ENCODE data around the gene CX3CR1.
"Not testable (repeated sequence)": the region's sequence is repeated elsewhere in the genome, so short reads cannot be mapped to it uniquely, and the experiment has no call there.

Gene CX3CR1

DNA sequence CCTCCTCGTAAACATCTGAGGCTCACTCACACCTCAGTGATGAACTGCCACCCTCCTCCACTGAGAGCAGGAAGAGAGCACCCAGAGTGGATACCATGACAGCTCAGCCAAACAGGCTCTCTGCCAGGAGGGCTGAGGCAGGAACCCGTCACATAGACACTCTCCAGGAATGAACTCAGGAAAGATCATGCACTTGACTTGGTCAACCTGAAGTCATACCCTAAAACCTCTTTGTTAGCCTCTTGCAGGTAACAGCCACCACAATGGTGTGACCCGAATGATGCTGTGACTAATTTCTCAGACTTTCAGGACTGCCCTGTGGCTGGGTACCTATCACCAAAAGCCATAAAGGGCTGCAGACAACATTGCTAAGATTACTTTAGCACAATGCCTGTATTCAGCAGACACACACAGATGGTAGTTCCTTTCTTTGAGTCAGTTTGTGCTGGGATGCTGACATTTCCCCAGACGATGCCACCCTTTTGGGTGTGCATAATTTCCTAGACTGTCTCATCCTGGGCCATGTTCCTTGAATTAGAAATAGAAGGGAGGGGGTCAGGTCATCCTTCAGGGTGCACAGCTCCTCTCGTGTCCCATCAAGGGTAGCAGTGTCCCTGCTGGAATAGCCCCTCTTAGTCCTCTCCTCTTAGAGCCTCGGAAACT, 30.3 kb downstream of the CX3CR1 start:
- no peak overlapping the region for H3K4me3 Mint-ChIP-seq
- no peaks in the 10 kb centered on the region for H3K4me1 Mint-ChIP-seq
- DNase-seq: no peak
- no peaks in the 10 kb centered on the region for H3K9me3 Mint-ChIP-seq
- CTCF ChIA-PET: interaction anchor here (1.0 to 1.7 kb wide), 2 partner anchors 42 to 59 kb away, joined by 4 to 5 read pairs; no protein-coding TSS in a partner anchor
- peaks cover 54% of the 10 kb centered on the region for H3K27me3 Mint-ChIP-seq
- H3K27ac Mint-ChIP-seq: no peak overlapping the region
- no peaks in the 10 kb centered on the region for H3K36me3 Mint-ChIP-seq

DNA sequence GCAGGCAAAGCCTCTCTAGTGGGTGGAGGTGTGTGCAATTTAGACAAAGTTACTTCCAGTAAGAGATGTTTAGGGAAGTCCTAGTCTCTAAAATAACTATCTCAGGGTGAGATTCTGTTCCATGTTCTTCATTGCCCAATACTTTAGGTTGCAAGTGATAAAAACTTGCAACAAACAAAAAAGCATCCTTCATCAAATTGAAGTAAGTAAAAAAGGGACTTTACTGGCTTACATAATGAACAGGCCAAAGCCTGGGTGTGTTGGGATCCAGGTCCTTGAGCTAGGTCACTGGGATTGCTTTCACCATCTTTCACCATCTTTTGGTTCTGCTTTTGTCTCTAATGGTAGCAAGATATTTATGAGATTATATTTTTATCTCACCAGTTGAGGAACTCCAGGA, 38.3 kb downstream of the CX3CR1 start:
- no peaks in the 10 kb centered on the region for H3K36me3 Mint-ChIP-seq
- no peak overlapping the region for H3K4me3 Mint-ChIP-seq
- peaks cover 51% of the 10 kb centered on the region for H3K27me3 Mint-ChIP-seq
- H3K4me1 Mint-ChIP-seq: no peaks in the 10 kb centered on the region
- no peak overlapping the region for H3K27ac Mint-ChIP-seq
- CTCF ChIA-PET: no interaction called here
- no peak for DNase-seq
- H3K9me3 Mint-ChIP-seq: no peaks in the 10 kb centered on the region

DNA sequence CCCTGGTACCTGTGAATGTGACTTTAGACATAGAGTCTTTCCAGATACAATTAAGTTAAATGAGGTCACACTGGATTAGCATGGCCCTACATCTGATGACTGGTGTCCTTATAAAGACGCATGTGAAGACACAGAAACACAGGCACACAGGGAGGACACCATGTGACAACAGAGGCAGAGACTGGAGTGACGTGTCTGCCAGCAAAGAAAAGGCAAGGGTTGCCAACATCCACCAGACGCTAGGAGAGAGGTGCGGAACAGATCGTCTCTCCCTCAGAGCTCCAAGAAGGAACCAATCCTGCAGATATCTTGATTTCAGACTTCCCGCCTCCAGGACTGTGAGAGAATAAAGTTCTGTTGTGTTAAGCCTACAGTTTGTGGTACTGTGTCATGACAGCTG, 42.8 kb downstream of the CX3CR1 start:
- CTCF ChIA-PET: no interaction called here
- DNase-seq: no peak
- H3K4me1 Mint-ChIP-seq: peaks cover 30% of the 10 kb centered on the region
- no peak overlapping the region for H3K27ac Mint-ChIP-seq
- H3K36me3 Mint-ChIP-seq: no peaks in the 10 kb centered on the region
- H3K27me3 Mint-ChIP-seq: peaks cover 68% of the 10 kb centered on the region
- H3K4me3 Mint-ChIP-seq: no peak overlapping the region
- no peaks in the 10 kb centered on the region for H3K9me3 Mint-ChIP-seq

DNA sequence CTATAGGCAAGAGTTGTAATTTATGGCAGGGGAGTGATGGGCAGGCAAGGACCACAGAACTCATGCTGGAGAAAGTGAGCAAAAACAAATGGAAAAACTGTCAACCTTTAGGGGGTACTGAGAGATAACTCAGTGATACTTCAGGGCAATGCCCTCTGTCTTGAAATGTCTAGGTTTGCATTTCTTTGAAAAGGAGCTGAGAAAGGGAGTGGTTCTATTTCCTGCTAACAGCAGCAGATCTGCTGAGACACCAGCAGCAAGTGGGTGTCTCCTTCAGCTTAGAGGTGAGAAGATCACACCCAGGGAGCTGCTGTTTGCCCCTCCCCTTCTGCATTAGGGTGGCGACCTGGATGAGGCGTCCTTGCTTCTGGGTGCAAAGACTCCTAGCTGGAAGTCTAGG, 45.2 kb downstream of the CX3CR1 start:
- peaks cover 76% of the 10 kb centered on the region for H3K27me3 Mint-ChIP-seq
- peaks cover 32% of the 10 kb centered on the region for H3K4me1 Mint-ChIP-seq
- CTCF ChIA-PET: interaction anchor here (0.6 to 2.9 kb wide), 6 partner anchors 10 to 53 kb away, joined by 3 to 12 read pairs (median 3); no protein-coding TSS in a partner anchor
- DNase-seq: peak; percentile 60
- H3K9me3 Mint-ChIP-seq: no peaks in the 10 kb centered on the region
- peak overlapping the region; percentile 80 for H3K27ac Mint-ChIP-seq
- H3K36me3 Mint-ChIP-seq: peaks cover 3% of the 10 kb centered on the region
- H3K4me3 Mint-ChIP-seq: peak overlapping the region; percentile 43

DNA sequence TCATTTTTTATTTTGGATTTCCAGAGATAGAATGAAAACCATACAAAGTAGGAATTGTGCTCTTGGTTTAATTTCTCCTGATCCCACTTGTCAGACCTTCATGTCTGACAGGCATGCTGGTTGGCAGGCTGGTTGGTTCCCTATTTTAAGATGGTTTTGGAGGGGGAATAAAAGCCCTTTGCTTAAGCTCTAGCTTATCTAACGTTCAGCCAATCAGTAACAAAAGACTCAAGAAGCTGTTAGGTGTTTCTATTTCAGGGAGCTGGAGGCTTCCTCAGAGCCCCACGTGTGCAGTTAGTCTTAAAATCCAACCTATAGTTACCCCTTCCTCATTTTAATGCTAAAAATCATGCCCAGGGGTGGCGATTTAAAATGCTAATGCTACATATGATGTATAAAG, 47.0 kb downstream of the CX3CR1 start:
- peaks cover 32% of the 10 kb centered on the region for H3K4me1 Mint-ChIP-seq
- no peak overlapping the region for H3K4me3 Mint-ChIP-seq
- no peaks in the 10 kb centered on the region for H3K9me3 Mint-ChIP-seq
- CTCF ChIA-PET: interaction anchor here (0.9 to 2.9 kb wide), 2 partner anchors 25 to 55 kb away, joined by 3 to 12 read pairs; no protein-coding TSS in a partner anchor
- no peak for DNase-seq
- peaks cover 3% of the 10 kb centered on the region for H3K36me3 Mint-ChIP-seq
- peaks cover 67% of the 10 kb centered on the region for H3K27me3 Mint-ChIP-seq
- no peak overlapping the region for H3K27ac Mint-ChIP-seq

DNA sequence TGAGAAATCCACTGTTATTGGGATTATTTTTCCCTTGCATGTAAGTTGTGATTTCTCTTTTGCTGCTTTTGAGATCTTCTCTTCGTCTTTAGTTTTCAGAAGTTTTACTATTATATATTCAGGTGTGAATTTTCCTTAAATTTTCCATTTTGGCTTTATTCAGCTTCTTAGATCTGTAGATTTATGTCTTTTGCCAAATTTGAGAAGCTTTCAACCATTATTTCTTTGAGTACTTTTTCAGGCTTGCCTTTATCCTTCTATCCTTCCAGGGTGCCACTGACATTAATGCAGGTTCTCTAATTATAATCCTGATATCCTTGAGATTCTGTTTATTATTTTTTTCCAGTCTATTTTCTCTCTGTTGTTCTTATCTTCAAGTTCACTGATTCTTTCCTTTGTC, 49.4 kb downstream of the CX3CR1 start:
- Mint-ChIP-seq H3K36me3 (peaks cover 3% of the 10 kb centered on the region), H3K27me3 (peaks cover 54% of the 10 kb centered on the region), H3K4me1 (peaks cover 32% of the 10 kb centered on the region), H3K27ac (no peak overlapping the region), H3K9me3 (no peaks in the 10 kb centered on the region), H3K4me3 (no peak overlapping the region)
- CTCF ChIA-PET: interaction anchor here (0.6 kb wide), 1 partner anchor 10 kb away, joined by 3 read pairs; no protein-coding TSS in a partner anchor
- DNase-seq: no peak

DNA sequence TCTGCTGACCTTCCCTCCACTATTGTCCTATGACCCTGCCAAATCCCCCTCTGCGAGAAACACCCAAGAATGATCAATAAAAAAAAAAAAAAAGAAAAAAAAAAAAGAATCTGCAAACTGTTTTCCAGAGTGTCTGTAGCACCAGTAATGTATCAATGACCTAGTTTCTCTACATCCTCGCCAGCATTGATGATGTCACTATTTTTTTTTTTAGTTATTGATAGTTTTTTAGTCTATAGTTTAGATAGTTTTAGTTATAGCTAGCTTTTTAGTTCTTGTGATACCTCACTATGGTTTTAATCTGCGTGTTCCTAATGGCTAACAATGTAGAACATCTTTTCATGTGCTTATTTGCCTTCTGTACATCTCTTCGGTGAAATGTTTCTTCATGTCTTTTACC, 51.3 kb downstream of the CX3CR1 start:
- H3K9me3 Mint-ChIP-seq: no peaks in the 10 kb centered on the region
- no peak for DNase-seq
- H3K4me3 Mint-ChIP-seq: no peak overlapping the region
- peaks cover 56% of the 10 kb centered on the region for H3K27me3 Mint-ChIP-seq
- peaks cover 14% of the 10 kb centered on the region for H3K4me1 Mint-ChIP-seq
- H3K27ac Mint-ChIP-seq: no peak overlapping the region
- peaks cover 3% of the 10 kb centered on the region for H3K36me3 Mint-ChIP-seq
- CTCF ChIA-PET: interaction anchor here (1.2 kb wide), 1 partner anchor 64 kb away, joined by 3 read pairs; no protein-coding TSS in a partner anchor

DNA sequence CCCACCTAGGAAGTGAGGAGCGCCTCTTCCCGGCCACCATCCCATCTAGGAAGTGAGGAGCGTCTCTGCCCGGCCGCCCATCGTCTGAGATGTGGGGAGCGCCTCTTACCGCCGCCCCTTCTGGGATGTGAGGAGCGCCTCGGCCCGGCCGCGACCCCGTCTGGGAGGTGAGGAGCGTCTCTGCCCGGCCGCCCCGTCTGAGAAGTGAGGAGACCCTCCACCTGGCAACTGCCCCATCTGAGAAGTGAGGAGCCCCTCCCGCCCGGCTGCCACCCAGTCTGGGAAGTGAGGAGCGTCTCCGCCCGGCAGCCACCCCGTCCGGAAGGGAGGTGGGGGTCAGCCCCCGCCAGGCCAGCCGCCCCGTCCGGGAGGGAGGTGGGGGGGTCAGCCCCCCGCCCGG, 52.2 kb downstream of the CX3CR1 start:
- H3K27ac Mint-ChIP-seq, DNase-seq, H3K4me3 Mint-ChIP-seq, H3K36me3 Mint-ChIP-seq, CTCF ChIA-PET, H3K9me3 Mint-ChIP-seq, H3K4me1 Mint-ChIP-seq: not testable (repeated sequence)
- peaks cover 50% of the 10 kb centered on the region for H3K27me3 Mint-ChIP-seq

DNA sequence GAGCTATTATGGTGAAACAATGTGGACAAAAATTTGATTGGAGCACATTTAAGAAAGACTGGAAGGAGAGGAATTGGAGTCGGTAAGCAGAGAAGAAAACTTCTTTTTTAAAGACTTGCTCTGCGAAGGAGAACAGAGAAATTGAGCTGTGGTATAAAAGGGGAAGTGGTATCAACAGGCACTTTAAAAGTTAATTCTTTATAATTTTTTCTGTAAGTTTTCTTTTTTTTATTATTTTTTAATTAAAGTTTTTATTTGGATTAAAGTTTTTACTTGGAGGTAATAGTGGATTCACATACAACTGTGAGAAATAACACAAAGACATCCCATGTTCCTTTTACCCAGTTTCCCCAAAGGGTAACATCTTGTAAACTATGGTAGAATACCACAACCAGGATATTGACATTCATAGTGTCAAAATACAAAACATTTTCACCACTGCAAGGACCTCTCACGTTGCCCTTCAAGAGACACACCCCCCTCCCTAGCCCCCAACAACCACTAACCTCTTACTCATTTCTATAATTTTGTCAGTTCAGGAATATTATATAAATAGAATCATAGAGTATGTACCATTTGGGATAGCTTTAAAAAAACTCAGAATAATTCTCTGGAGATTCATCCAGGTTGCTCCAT, 53.6 kb downstream of the CX3CR1 start:
- Mint-ChIP-seq H3K9me3 (no peaks in the 10 kb centered on the region), H3K27me3 (peaks cover 37% of the 10 kb centered on the region), H3K36me3 (peaks cover 3% of the 10 kb centered on the region), H3K4me3 (no peak overlapping the region), H3K4me1 (peaks cover 7% of the 10 kb centered on the region), H3K27ac (no peak overlapping the region)
- CTCF ChIA-PET: no interaction called here
- DNase-seq: no peak

DNA sequence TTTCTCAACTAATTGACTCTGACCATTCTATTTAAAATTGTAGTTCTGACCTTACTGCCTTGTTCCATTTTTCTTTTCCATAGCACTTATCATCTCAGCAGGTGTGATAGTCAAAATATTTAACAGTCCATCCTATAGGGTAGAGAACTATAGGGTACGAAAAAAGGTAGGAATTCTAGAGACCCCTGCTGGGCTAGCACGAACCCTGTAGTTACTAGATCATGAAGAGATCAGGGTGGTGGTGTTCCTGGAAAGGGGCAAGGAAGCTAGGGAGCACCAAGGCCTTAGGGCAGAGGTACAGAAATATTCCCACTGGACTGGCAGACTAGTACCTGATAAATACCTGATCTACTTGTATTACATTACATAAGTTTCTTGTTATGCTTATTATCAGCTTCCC, 55.5 kb downstream of the CX3CR1 start:
- CTCF ChIA-PET: interaction anchor here (1.3 kb wide), 1 partner anchor 24 kb away, joined by 3 read pairs; no protein-coding TSS in a partner anchor

DNA sequence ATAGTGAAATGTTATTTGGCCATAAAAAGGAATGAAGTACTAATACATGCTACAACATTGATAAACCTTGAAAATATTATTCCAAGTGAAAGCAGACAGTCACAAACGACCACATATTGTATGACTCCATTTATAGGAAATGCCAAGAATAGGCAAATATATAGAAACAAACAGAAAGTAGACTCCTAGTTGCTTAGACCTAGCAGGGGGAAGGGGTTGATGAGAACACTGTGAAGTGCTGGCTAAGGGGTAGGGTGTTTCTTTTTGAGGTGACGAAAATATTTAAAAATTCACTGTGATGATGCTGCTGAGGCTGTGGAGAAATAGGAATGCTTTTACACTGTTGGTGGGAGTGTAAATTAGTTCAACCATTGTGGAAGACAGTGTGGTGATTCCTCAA, 56.9 kb downstream of the CX3CR1 start:
- CTCF ChIA-PET: no interaction called here
- H3K4me3 Mint-ChIP-seq: no peak overlapping the region
- H3K27me3 Mint-ChIP-seq: peaks cover 47% of the 10 kb centered on the region
- H3K27ac Mint-ChIP-seq: no peak overlapping the region
- peaks cover 19% of the 10 kb centered on the region for H3K4me1 Mint-ChIP-seq
- no peaks in the 10 kb centered on the region for H3K9me3 Mint-ChIP-seq
- DNase-seq: no peak
- H3K36me3 Mint-ChIP-seq: peaks cover 3% of the 10 kb centered on the region

More for the DNA sequence above, 55.5 kb downstream of the CX3CR1 start:
- Mint-ChIP-seq H3K27ac (no peak overlapping the region), H3K4me1 (peaks cover 19% of the 10 kb centered on the region), H3K4me3 (no peak overlapping the region), H3K9me3 (no peaks in the 10 kb centered on the region), H3K36me3 (peaks cover 1% of the 10 kb centered on the region), H3K27me3 (peaks cover 41% of the 10 kb centered on the region)
- no peak for DNase-seq

DNA sequence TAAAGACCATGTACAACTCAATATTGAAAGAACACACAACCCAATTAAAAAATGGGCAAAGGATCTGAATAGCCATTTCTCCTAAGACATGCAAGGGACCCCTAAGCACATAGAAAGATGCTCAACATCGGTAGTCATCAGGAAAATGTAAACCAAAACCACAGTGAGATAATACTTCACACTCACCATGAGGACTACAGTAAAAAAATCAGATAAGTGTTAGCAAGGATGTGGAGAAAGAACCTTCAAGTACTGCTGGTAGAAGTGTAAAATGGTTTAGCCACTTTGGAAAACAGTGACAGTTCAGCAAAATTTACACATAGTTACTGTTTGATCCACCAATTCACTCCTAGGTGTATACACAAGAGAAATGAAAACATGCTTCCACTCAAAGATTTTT, 57.4 kb downstream of the CX3CR1 start:
- H3K4me1 Mint-ChIP-seq: peaks cover 19% of the 10 kb centered on the region
- peaks cover 47% of the 10 kb centered on the region for H3K27me3 Mint-ChIP-seq

DNA sequence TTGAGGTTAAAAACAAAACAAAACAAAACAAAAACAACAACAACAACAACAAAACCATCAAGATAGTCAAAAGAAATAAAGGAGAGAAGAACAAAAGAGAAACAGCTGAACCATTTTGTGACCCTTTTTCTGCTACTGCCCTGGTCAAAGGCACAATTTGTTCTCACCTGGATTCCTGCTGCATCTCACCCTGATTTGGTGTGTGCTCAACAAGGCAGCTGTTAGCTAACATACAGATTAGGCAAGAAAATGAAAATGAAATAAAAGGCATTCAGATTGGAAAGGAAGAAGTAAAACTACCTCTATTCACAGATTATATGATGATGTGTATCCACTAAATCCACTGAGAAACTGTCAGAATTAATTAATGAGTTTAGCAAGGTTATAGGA, 58.7 kb downstream of the CX3CR1 start:
- Mint-ChIP-seq H3K4me1 (peaks cover 25% of the 10 kb centered on the region), H3K27ac (peak overlapping the region; percentile 43), H3K36me3 (peaks cover 3% of the 10 kb centered on the region), H3K4me3 (no peak overlapping the region), H3K27me3 (peaks cover 60% of the 10 kb centered on the region), H3K9me3 (no peaks in the 10 kb centered on the region)
- DNase-seq: no peak
- CTCF ChIA-PET: interaction anchor here (1.0 kb wide), 1 partner anchor 13 kb away, joined by 3 read pairs; no protein-coding TSS in a partner anchor

More for the DNA sequence above, 57.4 kb downstream of the CX3CR1 start:
- Mint-ChIP-seq H3K36me3 (peaks cover 3% of the 10 kb centered on the region), H3K9me3 (no peaks in the 10 kb centered on the region), H3K27ac (no peak overlapping the region), H3K4me3 (no peak overlapping the region)
- no peak for DNase-seq
- CTCF ChIA-PET: no interaction called here

DNA sequence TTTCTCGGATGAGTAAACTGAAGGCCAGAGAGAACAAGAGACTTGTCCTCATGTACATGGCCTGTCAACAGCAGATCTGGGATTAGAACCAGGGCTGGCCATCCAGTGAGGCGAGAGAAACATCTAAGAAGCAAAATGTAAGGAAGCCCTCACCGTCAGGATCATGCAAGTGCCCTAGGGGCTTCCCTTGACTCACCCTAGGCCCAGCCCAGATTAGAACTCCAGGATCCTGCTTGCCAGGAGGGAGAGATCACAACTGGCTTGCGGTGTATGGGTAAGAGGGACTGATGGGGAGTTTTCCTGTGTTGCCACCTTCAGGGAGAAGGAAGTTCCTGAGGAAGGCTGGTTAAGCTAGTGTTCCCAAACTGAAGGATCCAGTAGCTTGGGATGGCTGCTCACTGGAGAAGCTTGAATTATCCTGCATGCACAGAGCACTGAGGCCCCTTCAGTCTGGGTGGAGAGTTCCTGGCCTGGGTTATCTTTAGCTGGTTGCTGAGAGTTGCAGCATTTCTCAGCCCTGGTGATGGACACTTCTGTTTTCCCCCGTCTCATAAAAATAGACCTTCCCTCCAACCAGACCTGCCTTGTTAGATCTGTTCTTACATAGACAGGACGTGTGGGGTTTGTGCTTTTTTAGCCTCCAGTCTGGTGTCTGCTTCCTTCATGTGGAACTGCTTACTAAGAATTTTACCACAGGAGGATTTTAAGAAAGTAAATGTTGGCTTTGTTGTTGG, 59.3 kb downstream of the CX3CR1 start:
- Mint-ChIP-seq H3K9me3 (no peaks in the 10 kb centered on the region), H3K4me3 (no peak overlapping the region), H3K27me3 (peaks cover 59% of the 10 kb centered on the region), H3K4me1 (peaks cover 30% of the 10 kb centered on the region), H3K36me3 (peaks cover 3% of the 10 kb centered on the region), H3K27ac (peak overlapping the region; percentile 43)
- CTCF ChIA-PET: interaction anchor here (0.6 to 1.0 kb wide), 3 partner anchors 10 to 68 kb away, joined by 3 read pairs; no protein-coding TSS in a partner anchor
- DNase-seq: no peak
